ENCODE results near the gene NIN.

The NIN gene

GRCh38 chr14:50762001-50762930 lies 68.7 kb downstream of the NIN start:
- peak; percentile 96 for DNase-seq (ENCODE audit: low read depth)

GRCh38 chr14:50759800-50760543 lies 71.0 kb downstream of the NIN start:
- no peak for DNase-seq (ENCODE audit: low read depth)

GRCh38 chr14:50758945-50759344 lies 72.0 kb downstream of the NIN start:
- DNase-seq (ENCODE audit: low read depth), result peak; percentile 44

- no peak for DNase-seq (ENCODE audit: low read depth)
Observed at GRCh38 chr14:50758305-50758704, 72.7 kb downstream of the NIN start.

DNA sequence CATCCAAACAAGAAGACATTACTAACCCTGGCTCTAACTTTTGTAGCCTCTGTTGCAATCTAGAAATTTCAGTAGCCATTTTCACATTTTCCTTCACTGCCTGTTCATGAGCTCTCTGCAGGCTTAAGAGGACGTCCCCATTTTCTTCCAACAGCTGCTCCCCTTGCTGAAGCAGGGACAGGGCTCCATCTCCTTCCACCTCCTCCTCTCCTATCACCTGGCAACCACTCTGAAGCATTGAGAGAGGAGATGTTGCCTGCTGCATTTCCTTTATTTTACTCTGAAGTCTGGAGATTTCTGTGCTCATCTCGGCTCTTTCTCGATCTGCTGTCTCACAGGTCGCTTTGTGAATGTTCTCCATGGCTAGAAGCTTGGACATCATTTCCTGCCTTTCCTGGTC lies 73.3 kb downstream of the NIN start:
- DNase-seq (ENCODE audit: low read depth), result no peak

DNA sequence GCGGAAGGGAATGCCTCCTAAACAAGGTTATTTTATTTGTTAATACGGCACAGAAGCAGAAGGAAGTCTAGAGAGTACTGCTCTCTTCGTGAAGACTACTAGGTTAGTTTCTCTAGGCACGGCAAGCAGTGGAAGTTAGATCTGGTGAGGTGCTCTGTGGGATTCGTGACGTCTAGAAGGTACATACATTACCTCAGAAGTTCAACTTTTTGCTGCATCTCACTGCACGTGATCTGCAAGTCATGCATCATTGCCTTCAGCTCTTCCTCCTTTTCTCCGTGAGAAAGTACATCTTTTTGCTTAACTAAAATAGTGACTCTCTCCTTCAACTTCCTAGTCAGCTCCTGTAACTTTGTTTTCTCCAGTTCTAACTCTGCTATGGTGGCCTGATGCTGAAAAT lies 74.7 kb downstream of the NIN start:
- no peak for DNase-seq (ENCODE audit: low read depth)

GRCh38 chr14:50750323-50750722 lies 80.6 kb downstream of the NIN start:
- no peak for DNase-seq (ENCODE audit: low read depth)

- DNase-seq (ENCODE audit: low read depth), result no peak
Observed at GRCh38 chr14:50745401-50746058, 85.4 kb downstream of the NIN start.

GRCh38 chr14:50744231-50744630 lies 86.7 kb downstream of the NIN start:
- DNase-seq (ENCODE audit: low read depth), result no peak

DNA sequence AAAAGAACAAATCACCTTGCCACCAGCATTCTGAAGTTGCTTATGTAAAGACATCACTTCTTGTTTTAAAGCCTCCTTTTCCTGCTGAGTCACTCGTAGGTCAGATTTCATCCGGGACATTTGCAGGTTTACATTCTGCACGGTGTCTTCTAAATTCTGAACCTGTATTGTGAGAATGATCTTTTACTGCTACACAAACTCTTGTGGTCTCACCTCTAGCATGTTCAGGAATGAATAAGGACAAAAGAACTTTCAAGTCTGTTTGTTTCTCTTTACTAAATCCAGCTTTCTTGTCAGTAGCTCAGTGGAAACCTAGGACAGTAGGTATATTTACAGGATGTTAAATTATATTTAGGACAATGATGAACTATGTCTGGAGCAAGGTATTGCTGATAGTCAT lies 89.4 kb downstream of the NIN start:
- peak; percentile 21 for DNase-seq (ENCODE audit: low read depth)

- DNase-seq (ENCODE audit: low read depth), result peak; percentile 10
Observed at GRCh38 chr14:50740856-50741255, 90.1 kb downstream of the NIN start.

DNA sequence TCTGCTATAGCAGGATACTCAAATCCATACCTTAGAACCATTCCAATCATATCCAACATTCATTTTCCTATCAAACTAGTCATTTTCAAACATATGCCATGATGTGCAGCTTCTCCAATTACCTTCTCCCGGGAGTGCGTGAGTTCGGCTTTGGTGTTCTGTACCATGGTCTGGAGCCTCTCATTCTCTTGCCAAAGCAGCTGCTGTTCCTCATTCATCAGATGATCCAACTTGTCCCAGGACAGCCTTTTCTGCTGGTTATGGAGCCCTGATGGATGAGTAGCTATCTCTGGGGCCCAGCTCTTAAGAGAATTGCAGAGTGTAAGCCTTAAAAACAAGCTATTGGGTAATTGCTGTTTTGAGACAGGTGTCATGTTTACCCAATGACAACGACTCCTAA lies 91.8 kb downstream of the NIN start:
- DNase-seq (ENCODE audit: low read depth), result no peak

- no peak for DNase-seq (ENCODE audit: low read depth)
Observed at GRCh38 chr14:50736932-50737419, 94.0 kb downstream of the NIN start.

DNA sequence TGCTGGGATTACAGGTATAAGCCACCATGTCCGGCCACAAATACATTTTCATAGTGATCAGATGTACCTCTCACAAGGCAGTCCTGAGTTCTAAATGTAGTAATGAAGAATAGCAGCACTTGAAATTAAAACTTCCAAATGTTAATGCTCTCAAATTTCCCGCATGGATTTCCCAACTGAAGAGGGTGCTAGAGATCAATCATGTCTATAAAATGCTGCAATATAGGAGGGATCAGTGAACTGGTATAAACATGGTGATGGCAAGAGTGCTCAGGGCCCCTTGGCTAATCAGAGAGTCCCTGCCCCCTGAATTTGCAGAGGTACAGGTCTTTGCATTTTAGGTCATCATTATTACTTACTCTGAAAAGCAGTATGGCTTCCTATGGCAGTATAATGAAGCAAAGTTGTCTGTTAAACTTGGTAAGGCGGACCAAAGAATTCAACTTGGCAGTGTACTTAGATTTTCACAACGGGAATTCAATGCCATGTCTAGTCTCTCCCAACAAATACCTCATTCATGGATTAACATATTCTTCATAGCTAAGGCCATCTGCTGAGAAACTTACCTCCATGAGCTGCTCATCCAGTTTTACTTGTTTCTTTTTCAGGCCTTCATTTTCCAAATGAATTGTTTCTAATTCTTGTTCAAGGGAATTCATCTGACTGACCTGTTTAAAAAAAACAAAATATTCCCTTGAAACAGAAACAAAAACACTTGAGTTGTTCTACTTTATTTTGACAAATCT lies 95.8 kb downstream of the NIN start:
- peak; percentile 17 for DNase-seq (ENCODE audit: low read depth)

- no peak for DNase-seq (ENCODE audit: low read depth)
Observed at GRCh38 chr14:50733494-50733893, 97.5 kb downstream of the NIN start.

DNA sequence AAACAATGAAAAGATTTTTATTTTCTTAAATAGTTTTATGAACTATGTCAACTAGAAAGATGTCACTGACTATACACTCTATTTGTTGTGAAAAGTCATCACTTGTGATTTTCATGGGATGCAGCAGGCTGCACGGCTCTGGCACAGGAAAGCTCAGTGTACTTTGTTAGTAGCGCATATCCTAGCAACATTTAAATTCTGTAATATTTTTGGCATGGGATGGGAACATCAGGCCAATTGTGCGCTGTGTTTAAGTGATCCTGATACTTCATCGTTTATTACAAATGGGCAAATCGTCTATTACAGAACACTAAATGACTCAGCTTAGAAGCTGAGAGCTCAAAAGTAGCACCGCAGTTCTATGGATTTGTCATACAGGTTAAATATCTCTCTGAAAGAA lies 102.1 kb downstream of the NIN start:
- DNase-seq (ENCODE audit: low read depth), result no peak

GRCh38 chr14:50726372-50727107 lies 104.4 kb downstream of the NIN start:
- DNase-seq (ENCODE audit: low read depth), result peak; percentile 79

- no peak for DNase-seq (ENCODE audit: low read depth)
Observed at GRCh38 chr14:50725761-50726160, 105.2 kb downstream of the NIN start.

DNA sequence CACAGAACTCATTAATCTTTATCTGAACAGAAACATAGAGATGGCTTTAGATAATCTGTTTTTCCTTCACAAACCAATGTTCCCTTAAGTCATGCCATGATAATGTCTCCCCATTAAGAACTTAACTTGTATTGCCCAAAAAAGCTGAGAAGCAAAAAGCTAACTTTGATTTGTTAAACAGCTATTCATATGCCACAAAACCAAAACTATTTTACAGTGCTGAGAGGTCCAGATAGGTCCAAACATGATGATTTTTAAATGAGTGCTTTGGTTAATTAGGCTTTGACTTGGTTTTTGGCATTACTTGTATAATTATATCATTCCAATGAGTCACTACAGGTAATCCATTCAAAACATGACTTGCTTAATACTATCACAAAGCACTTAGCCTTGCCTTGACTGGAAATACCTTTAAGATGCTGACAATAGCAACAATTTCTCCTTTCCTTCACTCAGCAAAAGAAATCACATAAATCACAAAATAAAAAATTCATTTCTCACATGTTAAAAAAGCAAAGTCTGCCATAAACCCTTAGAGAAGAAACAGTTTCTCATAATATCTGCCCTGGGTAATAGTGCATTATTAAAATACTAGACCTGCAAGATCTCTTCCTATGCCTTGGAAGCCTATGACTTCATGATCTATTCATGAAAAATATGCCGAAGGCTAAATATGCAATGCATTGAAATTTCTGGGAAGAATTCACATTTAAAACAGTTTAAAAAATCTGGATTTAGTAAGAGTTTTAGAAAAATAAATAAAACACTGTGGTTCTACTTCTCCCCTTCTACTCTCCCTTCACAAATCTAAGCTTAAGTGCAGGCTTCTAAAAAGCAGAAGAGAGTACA lies 110.8 kb downstream of the NIN start:
- DNase-seq (ENCODE audit: low read depth), result peak; percentile 68

DNA sequence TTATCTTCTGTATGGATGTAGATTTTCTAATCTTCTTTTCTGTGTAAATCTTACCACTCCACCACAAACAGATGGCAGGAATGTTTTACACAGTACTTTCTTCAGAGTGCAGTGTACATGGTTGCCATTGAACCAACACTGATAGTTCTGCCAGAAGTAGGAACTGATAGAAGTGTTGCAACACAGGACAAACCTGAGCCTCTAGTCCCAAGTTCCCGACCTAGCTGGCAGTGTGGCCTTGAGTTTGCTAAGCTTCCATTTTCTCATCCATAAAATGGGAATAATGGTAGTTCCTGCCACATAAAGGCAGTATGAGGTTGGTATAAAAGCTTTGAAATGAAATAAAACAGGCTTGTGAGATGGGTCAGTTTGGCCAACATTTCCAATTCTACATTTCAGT lies 112.0 kb downstream of the NIN start:
- no peak for DNase-seq (ENCODE audit: low read depth)

All from EH (cell line).